GM23338 (cell line): ENCODE data around the gene TAF1B. TPM values are rescaled to one million over a fixed set of nuclear protein-coding genes. Genes with fewer than 3 reads are reported as not detected.
A peak's percentile ranks its signal among the peaks of the same experiment; 100 is the strongest.

Experiments used
- ATAC-seq: fragments of 200-7000 bp; cut with Tn5 transposase; 3 replicates; pipeline ENCODE4 v1.9.1; 2020
- DNase-seq: peaks from one replicate; pipeline ENCODE4 v3.0.0-alpha.2; 2015; ENCODE audit warnings: low spot score
- H2AFZ ChIP-seq: fragments of 200-600 bp; sonication (generic); 2 replicates; pipeline ENCODE4 v1.8.0; 2016; ENCODE audit warnings: antibody characterized with exemption, mild to moderate bottlenecking, moderate library complexity
- H3F3A ChIP-seq: fragments of 200-600 bp; sonication (generic); replicated peaks from 2 replicates; pipeline ENCODE4 v1.8.0; 2017; ENCODE audit warnings: antibody characterized with exemption, mixed run types, low read depth
- H3K27ac ChIP-seq: fragments of 200-600 bp; sonication (generic); 2 replicates; pipeline ENCODE4 v1.6.1; 2016; ENCODE audit warnings: low read depth
- H3K27me3 ChIP-seq: fragments of 200-600 bp; sonication (generic); 2 replicates; pipeline ENCODE4 v1.8.0; 2016; ENCODE audit warnings: mild to moderate bottlenecking, mixed run types, moderate library complexity; ENCODE audit not compliant: insufficient read depth
- H3K36me3 ChIP-seq: fragments of 200-600 bp; sonication (generic); 2 replicates; pipeline ENCODE4 v1.8.0; 2016; ENCODE audit warnings: mild to moderate bottlenecking; ENCODE audit not compliant: insufficient read depth
- H3K4me1 ChIP-seq: fragments of 200-600 bp; sonication (generic); 2 replicates; pipeline ENCODE4 v1.8.0; 2016; ENCODE audit warnings: mild to moderate bottlenecking, moderate library complexity; ENCODE audit not compliant: insufficient read depth
- H3K4me2 ChIP-seq: fragments of 200-600 bp; sonication (generic); 2 replicates; pipeline ENCODE4 v1.7.1; 2017; ENCODE audit warnings: mixed run types
- H3K4me3 ChIP-seq: fragments of 200-600 bp; sonication (generic); 2 replicates; pipeline ENCODE4 v1.6.1; 2016; ENCODE audit warnings: mixed run types
- H3K79me2 ChIP-seq: fragments of 200-600 bp; sonication (generic); replicated peaks from 2 replicates; pipeline ENCODE4 v1.8.0; 2017; ENCODE audit warnings: mild to moderate bottlenecking; ENCODE audit not compliant: insufficient read depth
- H3K9me2 ChIP-seq: fragments of 200-600 bp; sonication (generic); 2 replicates; pipeline ENCODE4 v1.8.0; 2017; ENCODE audit not compliant: insufficient read depth
- H4K20me1 ChIP-seq: fragments of 200-600 bp; sonication (generic); replicated peaks from 2 replicates; pipeline ENCODE4 v1.8.0; 2017; ENCODE audit warnings: mild to moderate bottlenecking; ENCODE audit not compliant: insufficient read depth
- H3K27ac Mint-ChIP-seq: 2 replicates; pipeline ENCODE4 v1.8.0; 2020; ENCODE audit warnings: inconsistent platforms, mild to moderate bottlenecking, moderate library complexity, mixed read lengths
- H3K27me3 Mint-ChIP-seq: 3 replicates; pipeline ENCODE4 v1.8.0; 2022; ENCODE audit warnings: low read depth, mild to moderate bottlenecking, moderate library complexity, mixed read lengths, inconsistent platforms; ENCODE audit not compliant: insufficient read depth, poor library complexity
- H3K36me3 Mint-ChIP-seq: 3 replicates; pipeline ENCODE4 v1.8.0; 2021; ENCODE audit warnings: low read depth, mild to moderate bottlenecking, inconsistent platforms, moderate library complexity, mixed read lengths
- H3K4me1 Mint-ChIP-seq: 3 replicates; pipeline ENCODE4 v1.8.0; 2020; ENCODE audit warnings: mild to moderate bottlenecking, inconsistent platforms, mixed read lengths
- H3K4me3 Mint-ChIP-seq: 3 replicates; pipeline ENCODE4 v1.8.0; 2021; ENCODE audit warnings: moderate library complexity, mild to moderate bottlenecking, inconsistent platforms, mixed read lengths
- H3K9me3 Mint-ChIP-seq: 3 replicates; pipeline ENCODE4 v1.8.0; 2020; ENCODE audit warnings: moderate library complexity, mild to moderate bottlenecking, inconsistent platforms, mixed read lengths
- CREB1 ChIP-seq: fragments of 250-450 bp; sonication (Bioruptor Pico); IDR thresholded peaks from 2 replicates; pipeline ENCODE4 v1.5.0; 2020; ENCODE audit warnings: low read depth, mild to moderate bottlenecking, moderate library complexity
- EZH2 ChIP-seq: fragments of 200-600 bp; sonication (generic); IDR thresholded peaks from one replicate; pipeline ENCODE4 v1.8.0; 2017; ENCODE audit warnings: antibody characterized with exemption, mild to moderate bottlenecking, low read depth; ENCODE audit not compliant: unreplicated experiment
- EZH2phosphoT487 ChIP-seq: fragments of 200-600 bp; sonication (generic); IDR thresholded peaks from one replicate; pipeline ENCODE4 v1.8.1; 2018; ENCODE audit warnings: antibody characterized with exemption; ENCODE audit not compliant: unreplicated experiment
- JUNB ChIP-seq: IDR thresholded peaks from one replicate; pipeline ENCODE4 v1.6.1; 2016; ENCODE audit warnings: antibody characterized with exemption; ENCODE audit not compliant: unreplicated experiment
- NANOG ChIP-seq: IDR thresholded peaks from 2 replicates; pipeline ENCODE4 v1.6.1; 2016; ENCODE audit warnings: antibody characterized with exemption, borderline replicate concordance
- ZNF331 ChIP-seq: fragments of 250-450 bp; sonication (Bioruptor Pico); IDR thresholded peaks from 2 replicates; pipeline ENCODE4 v1.5.0; 2020; ENCODE audit warnings: low read depth, mild to moderate bottlenecking, moderate library complexity
- polyA plus RNA-seq: library from polyadenylated mRNA; unstranded; fragments of >200 nt; fragmentation: Nextera tagmentation; extraction: Ambion mirVana; gene quantifications from 2 replicates; pipeline ENCODE4 v1.2.1, GENCODE V29; 2016
- total RNA-seq: library from RNA; depleted of rRNA; stranded (reverse); fragments of >200 nt; shearing (Covaris generic); gene quantifications from 2 replicates; pipeline ENCODE4 v1.2.3, GENCODE V29; 2014
- TF ChIP-seq, protein P1 (sequence below), 2 experiments: fragments of 200-600 bp in 1 of 2; sonication (generic) in 1 of 2; conservative IDR thresholded peaks; 2 replicates each; pipeline versions ENCODE4 v1.5.1 to v1.6.1; 2016 to 2017; ENCODE audit warnings: antibody characterized with exemption in 2 of 2, low read depth in 2 of 2, mild to moderate bottlenecking in 2 of 2, moderate library complexity in 1 of 2
- TF ChIP-seq, protein P2 (sequence below): IDR thresholded peaks from one replicate; pipeline ENCODE4 v1.6.1; 2018; ENCODE audit warnings: antibody characterized with exemption; ENCODE audit not compliant: unreplicated experiment

Gene TAF1B
- total and polyA plus RNA-seq, 2 experiments from 2014 or later, result 22.2 to 28.9 TPM

DNA sequence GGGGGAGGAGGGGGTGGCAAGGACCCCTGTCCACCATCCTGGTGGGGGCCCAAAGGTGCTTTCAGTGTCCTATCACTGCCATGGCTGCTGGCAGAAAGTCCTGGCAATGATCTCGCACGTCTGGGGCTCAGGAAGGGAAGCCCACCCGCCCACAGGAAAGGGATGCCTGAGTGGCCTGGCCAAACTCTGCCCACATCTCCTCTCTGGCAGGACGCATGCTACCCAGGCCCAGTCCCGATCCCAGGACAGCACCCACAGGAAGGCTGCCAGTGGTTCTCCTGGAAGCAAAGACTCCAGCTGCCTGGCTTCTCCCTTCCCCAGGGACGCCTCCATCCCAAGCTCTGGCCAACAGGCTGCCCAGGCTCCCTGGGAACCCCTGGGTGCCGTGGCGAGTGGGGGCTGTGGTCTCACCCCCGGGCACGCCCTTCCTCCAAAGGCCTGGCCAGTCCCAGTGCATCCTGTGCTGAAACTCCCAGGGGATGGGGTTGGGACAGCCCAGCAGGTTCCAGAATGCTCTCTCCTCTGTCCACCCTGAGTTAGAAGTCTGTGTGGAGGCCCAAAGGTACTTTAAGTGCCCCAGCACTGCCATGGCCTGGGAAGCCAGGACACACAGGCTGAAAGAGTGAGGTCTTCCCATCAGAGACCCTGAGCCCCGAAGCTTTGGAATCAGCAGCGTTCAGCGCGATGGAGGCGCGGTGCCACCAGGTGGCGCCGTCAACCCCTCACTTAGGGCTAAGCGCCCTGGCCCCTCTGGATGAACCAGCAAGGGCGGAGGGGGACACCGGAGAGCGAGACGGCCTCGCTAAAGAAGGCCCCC, 29.8 kb upstream of the TAF1B start:
- TF ChIP-seq, protein P1, sequence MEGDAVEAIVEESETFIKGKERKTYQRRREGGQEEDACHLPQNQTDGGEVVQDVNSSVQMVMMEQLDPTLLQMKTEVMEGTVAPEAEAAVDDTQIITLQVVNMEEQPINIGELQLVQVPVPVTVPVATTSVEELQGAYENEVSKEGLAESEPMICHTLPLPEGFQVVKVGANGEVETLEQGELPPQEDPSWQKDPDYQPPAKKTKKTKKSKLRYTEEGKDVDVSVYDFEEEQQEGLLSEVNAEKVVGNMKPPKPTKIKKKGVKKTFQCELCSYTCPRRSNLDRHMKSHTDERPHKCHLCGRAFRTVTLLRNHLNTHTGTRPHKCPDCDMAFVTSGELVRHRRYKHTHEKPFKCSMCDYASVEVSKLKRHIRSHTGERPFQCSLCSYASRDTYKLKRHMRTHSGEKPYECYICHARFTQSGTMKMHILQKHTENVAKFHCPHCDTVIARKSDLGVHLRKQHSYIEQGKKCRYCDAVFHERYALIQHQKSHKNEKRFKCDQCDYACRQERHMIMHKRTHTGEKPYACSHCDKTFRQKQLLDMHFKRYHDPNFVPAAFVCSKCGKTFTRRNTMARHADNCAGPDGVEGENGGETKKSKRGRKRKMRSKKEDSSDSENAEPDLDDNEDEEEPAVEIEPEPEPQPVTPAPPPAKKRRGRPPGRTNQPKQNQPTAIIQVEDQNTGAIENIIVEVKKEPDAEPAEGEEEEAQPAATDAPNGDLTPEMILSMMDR (conservative IDR thresholded peaks at IDR 0.05; ENCODE audit: low read depth in 2 of 2), result peak; percentile 83 to 96
- TF ChIP-seq, protein P2, sequence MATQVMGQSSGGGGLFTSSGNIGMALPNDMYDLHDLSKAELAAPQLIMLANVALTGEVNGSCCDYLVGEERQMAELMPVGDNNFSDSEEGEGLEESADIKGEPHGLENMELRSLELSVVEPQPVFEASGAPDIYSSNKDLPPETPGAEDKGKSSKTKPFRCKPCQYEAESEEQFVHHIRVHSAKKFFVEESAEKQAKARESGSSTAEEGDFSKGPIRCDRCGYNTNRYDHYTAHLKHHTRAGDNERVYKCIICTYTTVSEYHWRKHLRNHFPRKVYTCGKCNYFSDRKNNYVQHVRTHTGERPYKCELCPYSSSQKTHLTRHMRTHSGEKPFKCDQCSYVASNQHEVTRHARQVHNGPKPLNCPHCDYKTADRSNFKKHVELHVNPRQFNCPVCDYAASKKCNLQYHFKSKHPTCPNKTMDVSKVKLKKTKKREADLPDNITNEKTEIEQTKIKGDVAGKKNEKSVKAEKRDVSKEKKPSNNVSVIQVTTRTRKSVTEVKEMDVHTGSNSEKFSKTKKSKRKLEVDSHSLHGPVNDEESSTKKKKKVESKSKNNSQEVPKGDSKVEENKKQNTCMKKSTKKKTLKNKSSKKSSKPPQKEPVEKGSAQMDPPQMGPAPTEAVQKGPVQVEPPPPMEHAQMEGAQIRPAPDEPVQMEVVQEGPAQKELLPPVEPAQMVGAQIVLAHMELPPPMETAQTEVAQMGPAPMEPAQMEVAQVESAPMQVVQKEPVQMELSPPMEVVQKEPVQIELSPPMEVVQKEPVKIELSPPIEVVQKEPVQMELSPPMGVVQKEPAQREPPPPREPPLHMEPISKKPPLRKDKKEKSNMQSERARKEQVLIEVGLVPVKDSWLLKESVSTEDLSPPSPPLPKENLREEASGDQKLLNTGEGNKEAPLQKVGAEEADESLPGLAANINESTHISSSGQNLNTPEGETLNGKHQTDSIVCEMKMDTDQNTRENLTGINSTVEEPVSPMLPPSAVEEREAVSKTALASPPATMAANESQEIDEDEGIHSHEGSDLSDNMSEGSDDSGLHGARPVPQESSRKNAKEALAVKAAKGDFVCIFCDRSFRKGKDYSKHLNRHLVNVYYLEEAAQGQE, result no peak
- TF ChIP-seq ZNF331 (CRISPR knock-in tag), result no peak
- Histone ChIP-seq H3F3A (no peaks in the 10 kb centered on the region), H3K27me3 (no peaks in the 10 kb centered on the region), H4K20me1 (no peaks in the 10 kb centered on the region), H3K4me1 (no peaks in the 10 kb centered on the region), H3K4me2 (peak overlapping the region; percentile 32; the same call in 1 of the 2 replicates), H3K27ac (no peak overlapping the region), H3K9me2 (no peaks in the 10 kb centered on the region), H2AFZ (peak overlapping the region; percentile 97), H3K79me2 (no peaks in the 10 kb centered on the region), H3K4me3 (no peak overlapping the region), H3K36me3 (no peaks in the 10 kb centered on the region; the same call in 1 of the 2 replicates)
- Mint-ChIP-seq H3K36me3 (no peaks in the 10 kb centered on the region; the same call in 2 of the 3 replicates), H3K9me3 (no peaks in the 10 kb centered on the region), H3K27me3 (peaks cover 14% of the 10 kb centered on the region), H3K27ac (no peak overlapping the region), H3K4me1 (no peaks in the 10 kb centered on the region; the same call in 2 of the 3 replicates), H3K4me3 (no peak overlapping the region)
- ATAC-seq (peak; percentile 97), DNase-seq (peak; percentile 92)

DNA sequence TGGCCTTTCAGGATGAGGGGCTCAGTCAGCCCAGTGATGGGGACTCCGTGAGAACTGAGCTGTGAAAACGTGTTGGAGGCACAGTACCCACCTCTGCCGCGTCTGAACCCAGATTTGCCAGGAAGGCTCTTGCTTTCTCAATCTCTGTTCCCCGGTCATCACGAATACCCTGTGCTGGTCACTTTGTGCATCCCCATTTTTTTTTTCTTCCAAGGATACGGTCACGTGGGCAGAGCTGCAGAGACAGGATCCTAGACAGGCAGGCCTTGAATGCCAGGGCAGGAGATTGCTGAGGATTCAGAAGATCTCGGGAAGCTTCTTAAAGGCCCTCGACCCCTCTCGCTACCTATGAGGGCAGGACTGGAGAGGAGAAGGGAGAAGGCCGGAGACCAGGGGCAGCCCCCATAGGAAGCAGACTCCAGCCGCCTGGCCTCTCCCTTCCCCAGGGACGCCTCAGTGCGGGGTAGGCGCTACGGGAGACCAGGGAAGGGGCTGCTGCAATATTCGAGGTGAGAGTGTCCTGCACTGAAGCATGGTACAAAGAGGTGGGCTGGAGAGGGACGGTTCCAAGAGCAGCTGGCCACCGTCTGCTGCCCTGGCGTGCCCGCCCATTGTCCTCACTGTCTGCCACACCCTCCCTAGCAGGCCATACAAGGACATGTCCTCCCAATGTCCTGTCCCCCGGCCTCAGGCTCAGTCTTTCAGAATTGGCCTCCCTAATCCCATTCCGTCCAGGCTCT, 29.0 kb upstream of the TAF1B start:
- H3K36me3 Mint-ChIP-seq, result no peaks in the 10 kb centered on the region; the same call in 2 of the 3 replicates
- no peak overlapping the region for H3K27ac Mint-ChIP-seq
- Histone ChIP-seq H3K4me2 (peak overlapping the region; percentile 32; the same call in 1 of the 2 replicates), H3K27ac (no peak overlapping the region), H3K4me1 (no peaks in the 10 kb centered on the region), H2AFZ (peak overlapping the region; percentile 97), H3K27me3 (no peaks in the 10 kb centered on the region), H3K9me2 (no peaks in the 10 kb centered on the region), H3F3A (no peaks in the 10 kb centered on the region), H4K20me1 (no peaks in the 10 kb centered on the region), H3K36me3 (no peaks in the 10 kb centered on the region; the same call in 1 of the 2 replicates), H3K4me3 (no peak overlapping the region), H3K79me2 (no peaks in the 10 kb centered on the region)
- no peak for TF ChIP-seq CREB1
- TF ChIP-seq EZH2, result no peak
- TF ChIP-seq NANOG, result no peak
- no peak for TF ChIP-seq EZH2phosphoT487
- no peak for TF ChIP-seq JUNB
- TF ChIP-seq, protein P2, result no peak
- H3K4me1 Mint-ChIP-seq, result no peaks in the 10 kb centered on the region; the same call in 2 of the 3 replicates
- DNase-seq (no peak), ATAC-seq (peak; percentile 11)
- no peak overlapping the region for H3K4me3 Mint-ChIP-seq
- H3K27me3 Mint-ChIP-seq, result peaks cover 14% of the 10 kb centered on the region
- no peaks in the 10 kb centered on the region for H3K9me3 Mint-ChIP-seq
